Endothelial cell of umbilical vein (primary cell): ENCODE results near the gene IGF1. TPM values are rescaled to one million over a fixed set of nuclear protein-coding genes. Genes with fewer than 3 reads are reported as not detected.
A peak's percentile ranks its signal among the peaks of the same experiment; 100 is the strongest.

Experiments used
- BruUV-seq: library from RNA; stranded (reverse); fragments of 400-500 nt; replicated peaks from 2 replicates; lab custom pipeline; 2021; lab: Mats Ljungman, UMichigan
- CTCF ChIA-PET: fragments of 300-600, 350-600 bp; sonication (Branson Sonifier 250); formaldehyde crosslinking; loops from one replicate; lab custom pipeline; 2021; ENCODE audit warnings: antibody characterized with exemption, inconsistent platforms; lab: Charles Lee
- POLR2A ChIA-PET: fragments of 300-600, 350-600 bp; sonication (Branson Sonifier 250); formaldehyde crosslinking; loops from one replicate; lab custom pipeline; 2021; ENCODE audit warnings: antibody characterized with exemption, inconsistent platforms; lab: Charles Lee
- DNase-seq: peaks from one replicate; pipeline ENCODE4 v3.0.0-alpha.2; 2011; ENCODE audit warnings: low read depth, low spot score
- FAIRE-seq: peaks from 2 replicates; lab custom pipeline; 2011; peaks lifted over from hg19 to GRCh38; lab: Jason Lieb, UNC
- H2AFZ ChIP-seq: 2 replicates; pipeline ENCODE4 v1.6.0; 2012; ENCODE audit warnings: low read depth, low read length, control low read depth, inconsistent platforms
- H3K27ac ChIP-seq: 2 replicates; pipeline ENCODE4 v1.5.1; 2011; ENCODE audit warnings: low read depth, mild to moderate bottlenecking, control low read depth, low read length, moderate library complexity; ENCODE audit not compliant: insufficient read depth
- H3K27me3 ChIP-seq, 2 experiments: 2 replicates each; pipeline versions ENCODE4 v1.6.0 to v1.6.1; 2011; ENCODE audit warnings: low read length in 2 of 2, mixed read lengths in 1 of 2; ENCODE audit not compliant: control insufficient read depth in 2 of 2, insufficient read depth in 2 of 2
- H3K36me3 ChIP-seq, 2 experiments: 2 replicates in 1 of 2; 3 replicates in 1 of 2; pipeline ENCODE4 v1.5.1; 2011; ENCODE audit warnings: low read length in 2 of 2, mild to moderate bottlenecking in 1 of 2, moderate library complexity in 1 of 2; ENCODE audit not compliant: control insufficient read depth in 2 of 2, insufficient read depth in 2 of 2; ENCODE audit errors: extremely low read depth in 1 of 2
- H3K4me1 ChIP-seq: 3 replicates; pipeline ENCODE4 v1.5.1; 2011; ENCODE audit warnings: mild to moderate bottlenecking, low read length; ENCODE audit not compliant: control insufficient read depth, insufficient read depth; ENCODE audit errors: extremely low read depth
- H3K4me2 ChIP-seq: 2 replicates; pipeline ENCODE4 v1.6.1; 2011; ENCODE audit warnings: low read length, control low read depth, mixed read lengths; ENCODE audit not compliant: insufficient read depth
- H3K4me3 ChIP-seq, 3 experiments: fragments of 200-600 bp in 1 of 3; sonication (generic), shearing (Covaris generic) in 1 of 3; replicated peaks in 1 of 3; 2 replicates each; pipeline ENCODE4 v1.5.1; 2011 to 2016; ENCODE audit warnings: control low read depth in 3 of 3, low read length in 3 of 3, mild to moderate bottlenecking in 2 of 3, inconsistent platforms in 1 of 3, low read depth in 1 of 3, moderate library complexity in 1 of 3; ENCODE audit not compliant: insufficient read depth in 1 of 3
- H3K79me2 ChIP-seq: 2 replicates; pipeline ENCODE4 v1.6.0; 2012; ENCODE audit warnings: low read length, inconsistent platforms; ENCODE audit not compliant: control insufficient read depth, insufficient read depth
- H3K9ac ChIP-seq: replicated peaks from 2 replicates; pipeline ENCODE3; 2011; ENCODE audit warnings: low read length, control low read depth; ENCODE audit not compliant: insufficient read depth; ENCODE audit errors: extremely low read depth
- H3K9me1 ChIP-seq: replicated peaks from 3 replicates; pipeline ENCODE4 v1.6.0; 2011; ENCODE audit warnings: mild to moderate bottlenecking, low read length; ENCODE audit not compliant: control insufficient read depth, insufficient read depth; ENCODE audit errors: extremely low read depth
- H3K9me3 ChIP-seq: replicated peaks from 2 replicates; pipeline ENCODE4 v1.5.1; 2012; ENCODE audit warnings: low read length, inconsistent platforms; ENCODE audit not compliant: control insufficient read depth, insufficient read depth
- H4K20me1 ChIP-seq: replicated peaks from 2 replicates; pipeline ENCODE3; 2011; ENCODE audit warnings: mild to moderate bottlenecking, low read length; ENCODE audit not compliant: control insufficient read depth, insufficient read depth; ENCODE audit errors: extremely low read depth
- CTCF ChIP-seq, 2 donors: IDR thresholded peaks; 1 replicate in 1 of 2; 2 replicates in 1 of 2; pipeline ENCODE4 v1.5.1; 2011; ENCODE audit warnings: low read length in 2 of 2, mild to moderate bottlenecking in 2 of 2, moderate library complexity in 2 of 2, control low read depth in 1 of 2, inconsistent platforms in 1 of 2, low read depth in 1 of 2; ENCODE audit not compliant: insufficient read depth in 1 of 2; ENCODE audit errors: extremely low read depth in 1 of 2
- EZH2 ChIP-seq: IDR thresholded peaks from 2 replicates; pipeline ENCODE4 v1.6.1; 2012; ENCODE audit warnings: borderline replicate concordance, low read depth, mild to moderate bottlenecking, moderate library complexity, low read length, inconsistent platforms; ENCODE audit not compliant: severe bottlenecking
- FOS ChIP-seq: IDR thresholded peaks from 2 replicates; pipeline ENCODE4 v1.6.1; 2011; ENCODE audit warnings: mild to moderate bottlenecking, low read length, moderate library complexity, borderline replicate concordance; ENCODE audit not compliant: insufficient read depth
- GATA2 ChIP-seq: IDR thresholded peaks from 2 replicates; pipeline ENCODE4 v1.7.0; 2011; ENCODE audit warnings: low read depth, mild to moderate bottlenecking, moderate library complexity, mixed read lengths, low read length; ENCODE audit not compliant: insufficient read length, insufficient read depth
- JUN ChIP-seq: IDR thresholded peaks from 2 replicates; pipeline ENCODE4 v1.6.1; 2011; ENCODE audit warnings: borderline replicate concordance, low read depth; ENCODE audit not compliant: insufficient read length, insufficient read depth
- MAX ChIP-seq: IDR thresholded peaks from 2 replicates; pipeline ENCODE4 v1.6.1; 2011; ENCODE audit not compliant: insufficient read depth, insufficient read length
- MYC ChIP-seq: IDR thresholded peaks from one replicate; pipeline ENCODE4 v1.6.1; 2011; ENCODE audit warnings: mild to moderate bottlenecking, low read depth, low read length
- POLR2A ChIP-seq: IDR thresholded peaks from 2 replicates; pipeline ENCODE4 v1.6.1; 2012; ENCODE audit warnings: low read depth, mild to moderate bottlenecking, control low read depth, low read length
- POLR2AphosphoS5 ChIP-seq: IDR thresholded peaks from 2 replicates; pipeline ENCODE4 v1.6.1; 2012; ENCODE audit warnings: low read depth, mild to moderate bottlenecking, control low read depth, low read length, moderate library complexity; ENCODE audit not compliant: insufficient read depth
- dilution Hi-C: fragments of 300-500 bp; cut with MboI; formaldehyde crosslinking; loops from one replicate; pipeline ENCODE4 v1.15.0; 2019; ENCODE audit warnings: low sequenced_read_pairs; ENCODE audit not compliant: extremely low pct_ligation_motif_present
- intact Hi-C: fragments of 100-400 bp; cut with micrococcal nuclease; formaldehyde crosslinking; loops from one replicate; pipeline ENCODE4 v1.10.0; 2022
- polyA plus RNA-seq, 4 experiments: library from polyadenylated mRNA; depleted of rRNA in 3 of 4; stranded (reverse) in 3 of 4; unstranded in 1 of 4; fragments of >200 nt; gene quantifications; 2 replicates each; pipeline versions ENCODE4 v1.2.1 to v1.2.3, GENCODE V29; 2011 to 2012; ENCODE audit warnings: missing spikeins in 1 of 4
- total RNA-seq: library from RNA; stranded (reverse); gene quantifications from 2 replicates; pipeline ENCODE4 v1.2.3, GENCODE V29; 2021

Gene IGF1
- total and polyA plus RNA-seq, 2 donors (not counting 3 experiments of a cell fraction or from before 2014, with no cell fraction given) = 0.10 TPM; not detected in 1

- H3K9me3 ChIP-seq = no peaks in the 10 kb centered on the region
- FAIRE-seq = peak; percentile 85
- H4K20me1 ChIP-seq = no peaks in the 10 kb centered on the region
- no TSS peak for BruUV-seq
- DNase-seq = peak; percentile 48
- H3K36me3 ChIP-seq = no peaks in the 10 kb centered on the region
- no peak overlapping the region for H3K9ac ChIP-seq
- H2AFZ ChIP-seq = peak overlapping the region; percentile 22
- TF ChIP-seq GATA2 (no peak), FOS (peak; percentile 67), MAX (no peak), POLR2A (no peak), MYC (no peak), JUN (peak; percentile 78)
- H3K4me3 ChIP-seq = no peak overlapping the region
- H3K4me1 ChIP-seq = peaks cover 30% of the 10 kb centered on the region
- H3K79me2 ChIP-seq = no peaks in the 10 kb centered on the region
- no peaks in the 10 kb centered on the region for H3K27me3 ChIP-seq
- peak overlapping the region; percentile 71 for H3K27ac ChIP-seq
- ChIA-PET POLR2A (no interaction called here), CTCF (interaction anchor here (0.9 to 1.5 kb wide), 2 partner anchors 9 to 48 kb away, joined by 3 to 4 read pairs; no protein-coding TSS in a partner anchor)
- dilution Hi-C loops (no loop called here), intact Hi-C loops (loop anchor here (2.0 kb wide), 1 partner anchor 264 kb away; no protein-coding TSS in a partner anchor)
- peak overlapping the region; percentile 47 for H3K4me2 ChIP-seq
- no peaks in the 10 kb centered on the region for H3K9me1 ChIP-seq
These were observed 43.5 kb downstream of the IGF1 start for GRCh38 chr12:102436867-102437266.

GRCh38 chr12:102435827-102436436 lies 44.4 kb downstream of the IGF1 start:
- no peak for DNase-seq
- no peaks in the 10 kb centered on the region for H4K20me1 ChIP-seq
- FAIRE-seq = no peak
- no peak overlapping the region for H3K4me2 ChIP-seq
- ChIA-PET CTCF (interaction anchor here (1.5 kb wide), 1 partner anchor 49 kb away, joined by 4 read pairs; no protein-coding TSS in a partner anchor), POLR2A (no interaction called here)
- peaks cover 30% of the 10 kb centered on the region for H3K4me1 ChIP-seq
- H3K9ac ChIP-seq = no peak overlapping the region
- BruUV-seq = no TSS peak
- no peaks in the 10 kb centered on the region for H3K9me3 ChIP-seq
- no peak overlapping the region for H2AFZ ChIP-seq
- peak overlapping the region; percentile 71 for H3K27ac ChIP-seq
- TF ChIP-seq EZH2 = no peak
- no peak for TF ChIP-seq CTCF (IDR thresholded peaks at IDR 0.05; ENCODE audit: extremely low read depth in 1 of 2, insufficient read depth in 1 of 2, low read depth in 1 of 2, low read length in 2 of 2)
- no peak for TF ChIP-seq JUN
- TF ChIP-seq FOS = no peak
- TF ChIP-seq POLR2A = no peak
- TF ChIP-seq POLR2AphosphoS5 = no peak
- no peaks in the 10 kb centered on the region for H3K9me1 ChIP-seq
- dilution Hi-C loops = no loop called here
- no peaks in the 10 kb centered on the region for H3K79me2 ChIP-seq
- no peak overlapping the region for H3K4me3 ChIP-seq
- no peaks in the 10 kb centered on the region for H3K27me3 ChIP-seq
- no peaks in the 10 kb centered on the region for H3K36me3 ChIP-seq
- intact Hi-C loops = loop anchor here (2.0 kb wide), 1 partner anchor 263 kb away; no protein-coding TSS in a partner anchor
